NCI-H2171 treated with DMSO at 0.1 percent for 48 hours (cell line): ENCODE measurements around the gene GPR137.
A peak's percentile ranks its signal among the peaks of the same experiment; 100 is the strongest.

ENCODE experiments used
- DNase-seq: peaks from one replicate; lab custom pipeline; 2025; lab: John Stamatoyannopoulos, UW

The GPR137 gene

DNA sequence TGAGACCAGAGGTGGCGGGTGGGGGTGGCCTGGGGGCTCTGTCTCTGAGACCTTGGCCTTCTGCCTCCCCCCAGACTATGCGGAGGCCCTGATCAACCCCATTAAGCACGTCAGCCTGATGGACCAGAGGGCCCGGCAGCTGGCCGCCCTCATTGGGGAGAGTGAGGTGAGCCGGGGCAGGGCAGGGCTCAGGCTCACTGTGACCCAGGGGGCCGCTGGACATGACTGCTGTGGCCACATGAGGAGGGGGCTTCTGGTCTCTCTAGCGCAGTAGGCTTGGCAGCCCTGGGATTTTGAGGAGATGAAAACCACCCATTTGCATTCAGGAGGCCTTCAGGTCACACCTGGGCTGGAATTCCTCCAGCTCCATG lies 21.7 kb upstream of the GPR137 start:
- no peak for DNase-seq

GRCh38 chr11:64264371-64264852 lies 21.2 kb upstream of the GPR137 start:
- DNase-seq, result no peak

GRCh38 chr11:64265176-64266160 lies 20.2 kb upstream of the GPR137 start:
- no peak for DNase-seq

GRCh38 chr11:64266339-64266738 lies 19.3 kb upstream of the GPR137 start:
- DNase-seq, result no peak

GRCh38 chr11:64267207-64267945 lies 18.3 kb upstream of the GPR137 start:
- DNase-seq, result peak; percentile 27

- peak; percentile 43 for DNase-seq
These were observed 17.4 kb upstream of the GPR137 start for GRCh38 chr11:64268025-64268892.

DNA sequence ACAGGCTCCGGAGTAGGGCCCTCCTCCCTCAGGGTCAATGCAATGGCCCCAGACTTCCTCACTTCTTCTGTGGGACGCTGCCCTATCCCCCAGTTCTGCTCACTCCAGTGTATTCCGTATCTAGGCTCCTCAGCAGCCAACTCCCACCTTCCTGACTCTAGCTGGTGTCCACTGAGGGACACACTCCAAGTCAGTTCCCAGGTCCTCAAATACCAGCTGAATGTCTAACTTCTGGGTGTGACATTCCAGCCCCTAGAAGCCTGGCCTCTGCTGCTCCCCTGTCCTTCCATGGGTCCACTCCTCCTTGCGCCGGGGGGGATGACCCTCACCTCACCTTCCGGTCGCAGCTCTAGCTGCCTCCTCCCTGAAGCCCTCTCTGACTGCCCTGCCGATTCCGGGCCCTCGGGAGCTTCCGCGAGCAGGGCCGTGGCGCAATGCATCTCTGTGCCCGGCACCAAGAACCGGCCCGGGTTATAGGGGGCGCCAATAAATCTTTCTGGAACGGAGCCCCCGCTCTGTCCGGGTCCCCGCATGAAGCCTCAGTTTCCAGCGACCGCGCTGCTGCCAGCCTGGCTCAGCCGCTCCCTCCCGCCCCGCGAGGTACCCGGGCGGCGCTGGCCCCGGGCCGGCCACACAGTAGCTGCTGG lies 16.6 kb upstream of the GPR137 start:
- DNase-seq, result peak; percentile 43

GRCh38 chr11:64269540-64270220 lies 16.0 kb upstream of the GPR137 start:
- peak; percentile 99 for DNase-seq

DNA sequence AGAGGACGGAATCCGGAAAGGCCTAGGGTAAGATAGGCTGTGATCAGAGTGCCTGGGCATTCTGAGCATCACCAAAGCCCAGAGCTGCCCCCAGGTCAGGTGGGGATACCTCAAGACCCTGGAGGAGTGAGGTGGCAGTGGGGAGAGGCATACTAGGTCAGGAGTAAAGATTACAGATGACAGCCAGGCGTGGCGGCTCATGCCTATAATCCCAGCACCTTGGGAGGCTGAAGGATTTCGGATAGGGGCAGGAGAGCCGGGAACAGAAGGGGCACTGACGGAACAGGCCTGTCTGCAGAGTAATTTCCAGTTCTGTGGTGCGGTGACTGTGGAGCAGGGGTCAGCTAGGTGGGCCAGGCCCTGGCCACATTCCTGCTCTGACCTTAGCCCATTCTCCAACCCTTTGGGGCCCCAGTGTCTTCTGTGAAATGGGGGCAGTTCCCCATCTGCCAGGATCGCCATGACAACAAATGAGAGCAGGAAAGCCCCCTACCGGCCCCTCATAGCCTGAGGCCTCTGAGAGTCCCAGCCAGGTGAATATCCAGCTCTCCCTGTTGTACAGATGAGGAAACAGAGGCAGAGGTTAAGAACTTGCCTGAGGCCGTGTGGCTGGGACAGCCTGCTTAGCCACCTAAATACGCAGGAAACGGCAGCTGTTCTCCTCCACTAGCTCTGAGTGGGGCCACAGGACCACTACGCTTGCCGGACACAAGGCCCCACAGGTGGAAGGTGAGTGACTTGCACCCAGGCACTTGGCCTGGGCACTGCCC lies 10.4 kb upstream of the GPR137 start:
- no peak for DNase-seq

DNA sequence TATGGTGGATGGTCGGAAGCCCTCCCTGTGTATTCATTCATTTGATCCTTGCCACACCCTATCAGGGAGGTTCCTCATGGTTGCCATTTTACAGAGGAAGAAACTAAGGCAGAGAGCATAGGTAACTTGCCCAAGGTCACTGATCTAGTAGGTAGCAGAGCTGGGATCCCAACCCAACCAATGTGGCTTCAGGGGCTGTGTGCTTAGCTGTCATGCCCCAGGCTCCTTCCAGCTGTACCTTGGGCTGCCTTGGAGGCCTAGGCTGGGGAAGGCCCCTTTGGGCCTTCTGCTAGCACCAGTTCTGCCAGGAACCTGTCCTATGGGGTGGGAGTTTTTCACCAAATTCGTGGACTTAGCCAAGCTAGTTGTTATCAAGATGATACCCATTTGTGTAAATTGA lies 9.8 kb upstream of the GPR137 start:
- no peak for DNase-seq

DNA sequence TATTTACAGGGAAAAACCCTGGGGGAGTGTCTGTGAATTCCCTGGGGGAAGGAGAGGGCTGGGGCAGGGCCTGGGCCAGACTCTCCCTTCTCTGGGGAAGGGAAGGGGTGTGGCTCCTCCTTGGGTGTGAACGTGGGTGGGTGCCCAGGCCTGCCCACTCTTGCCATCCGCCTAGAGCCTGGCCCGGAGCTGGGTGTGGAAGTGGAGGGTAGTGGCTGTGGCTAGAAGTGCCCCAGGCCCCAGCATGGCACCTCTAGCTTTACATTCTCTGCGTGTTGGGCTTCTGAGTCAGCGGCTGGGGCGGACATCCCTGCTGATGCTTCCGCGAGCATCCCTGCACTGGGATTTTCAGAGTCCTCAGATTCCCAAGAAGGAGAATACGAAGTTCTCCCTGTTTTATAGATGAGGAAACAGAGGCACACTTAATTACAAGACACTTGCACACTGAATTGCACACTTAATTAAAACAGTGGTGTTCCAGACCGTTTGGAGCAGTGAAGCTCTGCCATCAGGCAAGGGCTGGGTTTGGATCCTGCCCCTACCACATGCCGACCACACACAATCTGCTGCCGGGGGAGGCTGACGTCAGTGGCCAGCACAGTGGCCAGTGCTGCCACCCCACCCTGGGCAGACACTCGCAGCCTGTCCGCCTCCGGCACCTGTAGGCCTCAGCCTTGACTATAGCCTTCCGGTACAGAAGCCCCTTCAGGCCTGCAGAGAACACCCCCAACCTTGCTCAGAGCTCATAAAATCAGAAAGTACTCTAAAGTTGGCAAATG lies 8.8 kb upstream of the GPR137 start:
- DNase-seq, result no peak

DNA sequence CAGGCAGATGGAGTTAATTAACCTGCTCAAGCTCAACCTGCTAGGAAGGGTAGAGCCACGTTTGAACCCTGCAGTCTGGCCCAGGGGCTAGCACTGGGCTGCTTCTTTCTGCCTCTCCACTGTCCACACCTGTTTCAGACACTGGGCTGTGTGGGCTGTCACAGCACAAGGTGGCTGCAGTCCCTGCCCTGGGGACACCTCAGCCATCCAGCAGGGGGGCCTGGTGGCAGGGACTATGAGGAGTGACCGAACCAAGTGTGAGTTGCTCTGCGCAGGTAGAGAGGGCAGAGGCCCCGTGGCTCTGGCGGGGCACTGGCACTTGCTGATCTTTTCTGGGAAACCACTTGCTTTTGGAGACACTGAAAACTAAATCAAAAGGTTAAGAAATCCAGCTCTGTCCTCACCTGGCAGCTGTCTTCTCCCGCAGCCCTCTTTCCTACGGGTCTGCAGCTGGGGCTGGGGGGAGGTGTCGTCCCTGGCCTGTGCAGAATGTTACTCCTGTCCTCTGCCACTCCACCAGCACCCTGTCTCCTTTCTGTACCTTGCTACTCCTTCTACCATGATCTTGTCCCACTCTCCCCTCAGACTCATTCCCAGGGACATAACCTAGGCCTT lies 7.0 kb upstream of the GPR137 start:
- DNase-seq, result no peak

DNA sequence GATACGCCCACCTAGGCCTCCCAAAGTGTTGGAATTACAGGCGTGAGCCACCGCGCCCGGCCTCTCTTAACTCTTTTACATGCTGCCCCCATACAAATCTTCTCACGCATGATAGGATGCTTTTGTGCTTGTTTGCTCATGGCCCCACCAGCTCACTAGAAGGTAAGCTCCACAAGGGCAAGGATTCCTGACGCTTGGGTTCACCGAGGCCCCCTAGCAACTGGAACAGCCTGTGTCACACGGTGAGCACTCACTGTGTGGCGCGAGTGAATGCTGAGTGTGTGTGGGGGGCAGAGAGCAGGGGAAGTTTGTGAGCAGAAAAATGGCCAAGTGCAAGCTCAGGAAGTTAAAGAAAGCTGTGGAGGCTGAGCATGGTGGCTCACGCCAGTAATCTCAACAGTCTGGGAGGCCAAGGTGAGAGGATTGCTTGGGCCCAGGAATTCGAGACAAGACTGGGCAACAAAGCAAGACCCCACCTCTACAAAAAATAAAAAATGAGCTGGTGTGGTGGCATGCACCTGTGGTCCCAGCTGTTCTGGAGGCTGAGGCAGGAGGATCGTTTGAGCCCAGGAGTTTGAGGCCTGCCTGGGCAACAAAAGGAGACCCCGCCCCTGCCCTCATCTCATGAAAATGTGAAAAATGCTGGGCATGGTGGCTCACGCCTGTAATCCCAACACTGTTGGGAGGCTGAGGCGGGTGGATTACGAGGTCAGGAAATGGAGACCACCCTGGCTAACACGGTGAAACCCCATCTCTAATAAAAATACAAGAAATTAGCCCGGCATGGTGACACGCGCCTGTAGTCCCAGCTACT lies 3.5 kb upstream of the GPR137 start:
- no peak for DNase-seq

- no peak for DNase-seq
These were observed 2.6 kb upstream of the GPR137 start for GRCh38 chr11:64283092-64283491.

GRCh38 chr11:64284048-64284961 lies 1.3 kb upstream of the GPR137 start, which contains the start of gene BAD:
Gene BAD, minus strand, starts transcription at chr11:64284665. Its CDS starts 297 bp downstream, at chr11:64284368.
- peak; percentile 92 for DNase-seq

DNA sequence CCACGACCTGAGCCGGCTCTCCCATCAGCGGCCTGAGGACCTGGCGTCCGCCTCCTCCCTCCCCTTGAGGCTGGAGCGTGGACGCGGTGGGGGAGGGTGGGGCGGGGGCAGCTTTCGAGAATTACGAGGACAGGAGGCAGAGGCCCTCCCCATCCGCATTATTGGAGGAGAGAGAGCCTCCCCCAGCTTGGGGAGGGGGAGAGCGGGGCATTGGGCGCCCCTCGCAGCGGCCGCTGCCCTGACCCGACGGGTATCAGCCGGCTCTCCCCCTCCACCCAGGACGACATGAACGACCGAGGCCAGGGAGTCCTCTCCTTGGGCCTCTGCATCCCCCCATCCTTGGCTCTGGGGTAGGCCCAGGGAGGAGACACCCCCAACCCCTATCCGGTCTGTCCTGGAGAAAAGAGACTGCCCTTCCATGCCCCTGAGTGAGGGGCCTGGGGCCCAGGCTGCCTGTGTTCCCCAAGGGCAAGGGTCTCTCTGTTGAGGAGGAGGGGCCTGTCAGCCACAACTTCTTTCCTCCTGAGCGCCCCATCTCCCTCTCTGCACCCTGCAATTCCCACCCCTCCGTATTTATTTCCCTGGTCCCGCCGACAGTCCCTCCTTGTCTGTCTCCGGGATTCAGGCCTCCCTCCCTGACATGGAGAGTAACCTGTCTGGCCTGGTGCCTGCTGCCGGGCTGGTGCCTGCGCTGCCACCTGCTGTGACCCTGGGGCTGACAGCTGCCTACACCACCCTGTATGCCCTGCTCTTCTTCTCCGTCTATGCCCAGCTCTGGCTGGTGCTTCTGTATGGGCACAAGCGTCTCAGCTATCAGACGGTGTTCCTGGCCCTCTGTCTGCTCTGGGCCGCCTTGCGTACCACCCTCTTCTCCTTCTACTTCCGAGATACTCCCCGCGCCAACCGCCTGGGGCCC lies 495 bp downstream of the GPR137 start:
- peak; percentile 80 for DNase-seq
